ENCODE results near the gene SVOP. TPM values are rescaled to one million over a fixed set of nuclear protein-coding genes. Genes with fewer than 3 reads are reported as not detected.

Gene SVOP
- total RNA-seq, 1 donor from 2014 or later: not detected

GRCh38 chr12:109058773-109059172, 37.9 kb upstream of the SVOP start:
- no peak for TF ChIP-seq CTCF (IDR thresholded peaks at IDR 0.05; ENCODE audit: insufficient read depth, low read depth, low read length)
- no peak for TF ChIP-seq EZH2 (IDR thresholded peaks at IDR 0.05; ENCODE audit: insufficient read depth, low read length)
- FAIRE-seq (no peak), DNase-seq (ENCODE audit: low read depth) (no peak)
- Mint-ChIP-seq H3K27me3 (ENCODE audit: low read depth, unreplicated experiment) (no peaks in the 10 kb centered on the region), H3K27ac (ENCODE audit: unreplicated experiment) (no peak overlapping the region), H3K4me1 (ENCODE audit: low read depth, unreplicated experiment) (no peaks in the 10 kb centered on the region), H3K36me3 (ENCODE audit: low read depth, unreplicated experiment) (peaks cover 4% of the 10 kb centered on the region), H3K4me3 (ENCODE audit: unreplicated experiment) (no peak overlapping the region), H3K9me3 (ENCODE audit: unreplicated experiment) (peaks cover 4% of the 10 kb centered on the region)
- Histone ChIP-seq H3K4me1 (ENCODE audit: insufficient read depth, low read length) (no peaks in the 10 kb centered on the region), H2AFZ (ENCODE audit: low read depth, low read length) (no peak overlapping the region), H3K4me3 (ENCODE audit: insufficient read depth, low read depth, low read length) (no peak overlapping the region), H3K36me3 (ENCODE audit: insufficient read depth, low read length) (peaks cover 12% of the 10 kb centered on the region), H3K27me3 (ENCODE audit: insufficient read depth, low read length) (no peaks in the 10 kb centered on the region), H3K79me2 (ENCODE audit: insufficient read depth, low read length) (peaks cover 6% of the 10 kb centered on the region), H4K20me1 (ENCODE audit: insufficient read depth, low read length) (no peaks in the 10 kb centered on the region), H3K4me2 (ENCODE audit: low read length) (no peak overlapping the region), H3K9ac (ENCODE audit: low read length) (no peak overlapping the region), H3K27ac (ENCODE audit: low read depth, low read length) (no peak overlapping the region), H3K9me3 (ENCODE audit: insufficient read depth, low read depth, low read length) (no peaks in the 10 kb centered on the region)

GRCh38 chr12:109057376-109057775, 36.5 kb upstream of the SVOP start:
- no peak overlapping the region for H3K4me3 Mint-ChIP-seq (ENCODE audit: unreplicated experiment)
- Histone ChIP-seq H3K27me3 (ENCODE audit: insufficient read depth, low read length) (no peaks in the 10 kb centered on the region), H3K27ac (ENCODE audit: low read depth, low read length) (no peak overlapping the region), H2AFZ (ENCODE audit: low read depth, low read length) (no peak overlapping the region), H3K36me3 (ENCODE audit: insufficient read depth, low read length) (peaks cover 12% of the 10 kb centered on the region), H3K4me2 (ENCODE audit: low read length) (no peak overlapping the region), H3K9me3 (ENCODE audit: insufficient read depth, low read depth, low read length) (no peaks in the 10 kb centered on the region), H3K79me2 (ENCODE audit: insufficient read depth, low read length) (peaks cover 18% of the 10 kb centered on the region), H4K20me1 (ENCODE audit: insufficient read depth, low read length) (no peaks in the 10 kb centered on the region), H3K4me3 (ENCODE audit: insufficient read depth, low read depth, low read length) (no peak overlapping the region), H3K9ac (ENCODE audit: low read length) (no peak overlapping the region), H3K4me1 (ENCODE audit: insufficient read depth, low read length) (peaks cover 4% of the 10 kb centered on the region)
- no peaks in the 10 kb centered on the region for H3K9me3 Mint-ChIP-seq (ENCODE audit: unreplicated experiment)
- H3K4me1 Mint-ChIP-seq (ENCODE audit: low read depth, unreplicated experiment): no peaks in the 10 kb centered on the region
- H3K36me3 Mint-ChIP-seq (ENCODE audit: low read depth, unreplicated experiment): no peaks in the 10 kb centered on the region
- H3K27me3 Mint-ChIP-seq (ENCODE audit: low read depth, unreplicated experiment): no peaks in the 10 kb centered on the region
- FAIRE-seq: no peak
- DNase-seq (ENCODE audit: low read depth): no peak
- no peak overlapping the region for H3K27ac Mint-ChIP-seq (ENCODE audit: unreplicated experiment)
- TF ChIP-seq CTCF (IDR thresholded peaks at IDR 0.05; ENCODE audit: insufficient read depth, low read depth, low read length) (no peak), EZH2 (IDR thresholded peaks at IDR 0.05; ENCODE audit: insufficient read depth, low read length) (no peak)

- DNase-seq (ENCODE audit: low read depth): no peak
- no peaks in the 10 kb centered on the region for H3K9me3 ChIP-seq (ENCODE audit: insufficient read depth, low read depth, low read length)
- no peak for FAIRE-seq
- H3K4me1 ChIP-seq (ENCODE audit: insufficient read depth, low read length): peaks cover 4% of the 10 kb centered on the region
- H3K79me2 ChIP-seq (ENCODE audit: insufficient read depth, low read length): peaks cover 18% of the 10 kb centered on the region
- peaks cover 12% of the 10 kb centered on the region for H3K36me3 ChIP-seq (ENCODE audit: insufficient read depth, low read length)
- no peaks in the 10 kb centered on the region for H4K20me1 ChIP-seq (ENCODE audit: insufficient read depth, low read length)
- no peak overlapping the region for H3K27ac Mint-ChIP-seq (ENCODE audit: unreplicated experiment)
- H3K9ac ChIP-seq (ENCODE audit: low read length): no peak overlapping the region
- no peaks in the 10 kb centered on the region for H3K27me3 ChIP-seq (ENCODE audit: insufficient read depth, low read length)
- H2AFZ ChIP-seq (ENCODE audit: low read depth, low read length): no peak overlapping the region
- H3K4me3 Mint-ChIP-seq (ENCODE audit: unreplicated experiment): no peak overlapping the region
- H3K27me3 Mint-ChIP-seq (ENCODE audit: low read depth, unreplicated experiment): no peaks in the 10 kb centered on the region
- H3K4me1 Mint-ChIP-seq (ENCODE audit: low read depth, unreplicated experiment): no peaks in the 10 kb centered on the region
- H3K27ac ChIP-seq (ENCODE audit: low read depth, low read length): no peak overlapping the region
- H3K9me3 Mint-ChIP-seq (ENCODE audit: unreplicated experiment): no peaks in the 10 kb centered on the region
- no peak overlapping the region for H3K4me3 ChIP-seq (ENCODE audit: insufficient read depth, low read depth, low read length)
- H3K36me3 Mint-ChIP-seq (ENCODE audit: low read depth, unreplicated experiment): no peaks in the 10 kb centered on the region
- H3K4me2 ChIP-seq (ENCODE audit: low read length): no peak overlapping the region
- TF ChIP-seq CTCF (IDR thresholded peaks at IDR 0.05; ENCODE audit: insufficient read depth, low read depth, low read length) (no peak), EZH2 (IDR thresholded peaks at IDR 0.05; ENCODE audit: insufficient read depth, low read length) (no peak)
Measured at GRCh38 chr12:109056891-109057290, 36.0 kb upstream of the SVOP start.

Measured in astrocyte (in vitro differentiated cells and primary cell).